Progenitor cell of endocrine pancreas (in vitro differentiated cells): ENCODE data around the gene DPEP2. TPM values are rescaled to one million over a fixed set of nuclear protein-coding genes. Genes with fewer than 3 reads are reported as not detected.
"Not testable (repeated sequence)": the region's sequence is repeated elsewhere in the genome, so short reads cannot be mapped to it uniquely, and the experiment has no call there.

Experiments used
- DNase-seq: peaks from one replicate; pipeline ENCODE4 v3.0.0; 2021; ENCODE audit warnings: low spot score; ENCODE audit not compliant: unreplicated experiment
- H3K27ac Mint-ChIP-seq: 2 replicates; pipeline ENCODE4 v1.8.0; 2021; ENCODE audit warnings: mild to moderate bottlenecking, moderate library complexity, mixed read lengths
- H3K27me3 Mint-ChIP-seq: 2 replicates; pipeline ENCODE4 v1.8.0; 2021; ENCODE audit warnings: mixed read lengths
- H3K36me3 Mint-ChIP-seq: 2 replicates; pipeline ENCODE4 v1.8.0; 2022; ENCODE audit warnings: mixed read lengths; ENCODE audit not compliant: insufficient read depth
- H3K4me1 Mint-ChIP-seq: 2 replicates; pipeline ENCODE4 v1.8.0; 2021; ENCODE audit warnings: low read depth, mixed read lengths
- H3K4me3 Mint-ChIP-seq: 2 replicates; pipeline ENCODE4 v1.8.0; 2021; ENCODE audit warnings: low read depth, mild to moderate bottlenecking, moderate library complexity, mixed read lengths
- H3K9me3 Mint-ChIP-seq: 2 replicates; pipeline ENCODE4 v1.8.0; 2021; ENCODE audit warnings: low read depth, mixed read lengths
- total RNA-seq: library from RNA; stranded (reverse); gene quantifications from 2 replicates; pipeline ENCODE4 v1.2.1, GENCODE V29; 2021
- TF ChIP-seq, protein P1 (sequence below): fragments of 200-600 bp; sonication (generic); IDR thresholded peaks from one replicate; pipeline ENCODE4 v1.5.0; 2021; ENCODE audit warnings: antibody characterized with exemption, mild to moderate bottlenecking; ENCODE audit not compliant: unreplicated experiment

The DPEP2 gene
- total RNA-seq, 1 donor from 2014 or later: not detected

DNA sequence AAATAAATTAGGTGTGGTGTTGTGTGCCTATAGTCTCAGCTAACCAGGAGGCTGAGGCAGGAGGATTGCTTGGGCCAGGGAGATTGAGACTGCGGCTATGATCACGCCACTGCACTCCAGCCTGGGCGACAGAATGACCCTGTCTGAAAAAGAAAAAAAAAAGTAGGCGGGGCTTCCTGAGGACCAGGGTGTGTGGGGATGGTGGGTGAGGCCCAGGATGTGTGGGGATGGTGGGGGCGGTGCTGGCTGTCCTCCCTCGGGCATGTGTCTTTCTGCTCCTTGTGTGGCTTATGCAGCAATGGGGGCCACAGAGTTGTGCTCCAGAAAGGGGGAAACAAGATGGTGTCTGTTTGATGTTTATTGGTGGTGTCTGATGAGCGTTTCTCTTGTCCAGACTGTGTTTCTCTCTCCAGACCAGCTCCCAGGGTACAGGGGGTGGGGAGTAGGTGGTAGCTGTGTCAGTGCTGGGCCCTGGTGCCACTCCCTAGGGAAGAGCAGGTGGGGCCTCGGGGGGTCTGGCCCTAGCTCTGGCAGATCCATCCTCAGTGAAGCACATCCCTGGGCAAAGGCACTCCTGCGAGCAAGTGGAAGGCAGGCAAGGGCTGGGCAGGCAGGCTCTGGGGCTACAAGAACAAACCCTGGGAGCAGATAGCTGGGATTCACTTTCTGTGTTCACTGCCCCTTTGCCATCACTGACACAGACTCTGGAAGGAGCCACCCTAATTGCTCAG is 57.6 kb downstream of the DPEP2 start:
- H3K4me1 Mint-ChIP-seq: peaks cover 13% of the 10 kb centered on the region
- H3K4me3 Mint-ChIP-seq: no peak overlapping the region
- peaks cover 2% of the 10 kb centered on the region for H3K36me3 Mint-ChIP-seq
- no peaks in the 10 kb centered on the region for H3K9me3 Mint-ChIP-seq
- no peak overlapping the region for H3K27ac Mint-ChIP-seq
- no peak for DNase-seq
- TF ChIP-seq, protein P1, sequence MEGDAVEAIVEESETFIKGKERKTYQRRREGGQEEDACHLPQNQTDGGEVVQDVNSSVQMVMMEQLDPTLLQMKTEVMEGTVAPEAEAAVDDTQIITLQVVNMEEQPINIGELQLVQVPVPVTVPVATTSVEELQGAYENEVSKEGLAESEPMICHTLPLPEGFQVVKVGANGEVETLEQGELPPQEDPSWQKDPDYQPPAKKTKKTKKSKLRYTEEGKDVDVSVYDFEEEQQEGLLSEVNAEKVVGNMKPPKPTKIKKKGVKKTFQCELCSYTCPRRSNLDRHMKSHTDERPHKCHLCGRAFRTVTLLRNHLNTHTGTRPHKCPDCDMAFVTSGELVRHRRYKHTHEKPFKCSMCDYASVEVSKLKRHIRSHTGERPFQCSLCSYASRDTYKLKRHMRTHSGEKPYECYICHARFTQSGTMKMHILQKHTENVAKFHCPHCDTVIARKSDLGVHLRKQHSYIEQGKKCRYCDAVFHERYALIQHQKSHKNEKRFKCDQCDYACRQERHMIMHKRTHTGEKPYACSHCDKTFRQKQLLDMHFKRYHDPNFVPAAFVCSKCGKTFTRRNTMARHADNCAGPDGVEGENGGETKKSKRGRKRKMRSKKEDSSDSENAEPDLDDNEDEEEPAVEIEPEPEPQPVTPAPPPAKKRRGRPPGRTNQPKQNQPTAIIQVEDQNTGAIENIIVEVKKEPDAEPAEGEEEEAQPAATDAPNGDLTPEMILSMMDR: no peak
- H3K27me3 Mint-ChIP-seq: no peaks in the 10 kb centered on the region

DNA sequence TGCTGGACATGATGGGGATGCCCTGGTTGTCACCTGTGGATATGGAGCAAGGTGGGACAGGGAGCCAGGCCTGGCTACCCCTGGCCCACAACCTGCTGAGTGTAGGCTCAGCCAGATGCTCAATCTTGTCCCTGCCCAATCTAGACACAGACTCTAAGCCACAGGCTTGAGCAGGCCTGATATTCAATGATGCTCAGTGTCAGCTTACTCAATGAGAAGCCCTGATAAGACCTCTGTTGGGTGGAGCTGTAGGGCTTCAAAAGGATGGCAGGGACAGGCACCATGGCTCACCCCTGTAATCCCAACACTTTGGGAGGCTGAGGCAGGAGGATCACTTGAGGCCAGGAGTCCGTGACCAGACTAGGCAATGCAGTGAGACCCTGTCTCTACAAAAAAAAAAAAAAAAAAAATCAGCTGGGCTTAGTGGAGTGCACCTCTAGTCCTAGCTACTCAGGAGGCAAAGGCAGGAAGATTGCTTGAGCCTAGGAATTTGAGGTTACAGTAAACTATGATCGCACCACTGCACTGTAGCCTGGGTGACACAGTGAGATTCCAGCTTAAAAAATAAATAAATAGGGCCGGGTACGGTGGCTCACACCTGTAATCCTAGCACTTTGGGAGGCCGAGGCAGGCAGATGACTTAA is 58.7 kb downstream of the DPEP2 start:
- no peak for DNase-seq
- Mint-ChIP-seq H3K4me3 (no peak overlapping the region), H3K9me3 (no peaks in the 10 kb centered on the region), H3K27me3 (no peaks in the 10 kb centered on the region), H3K27ac (no peak overlapping the region), H3K36me3 (peaks cover 2% of the 10 kb centered on the region), H3K4me1 (peaks cover 13% of the 10 kb centered on the region)
- TF ChIP-seq, protein P1: no peak

DNA sequence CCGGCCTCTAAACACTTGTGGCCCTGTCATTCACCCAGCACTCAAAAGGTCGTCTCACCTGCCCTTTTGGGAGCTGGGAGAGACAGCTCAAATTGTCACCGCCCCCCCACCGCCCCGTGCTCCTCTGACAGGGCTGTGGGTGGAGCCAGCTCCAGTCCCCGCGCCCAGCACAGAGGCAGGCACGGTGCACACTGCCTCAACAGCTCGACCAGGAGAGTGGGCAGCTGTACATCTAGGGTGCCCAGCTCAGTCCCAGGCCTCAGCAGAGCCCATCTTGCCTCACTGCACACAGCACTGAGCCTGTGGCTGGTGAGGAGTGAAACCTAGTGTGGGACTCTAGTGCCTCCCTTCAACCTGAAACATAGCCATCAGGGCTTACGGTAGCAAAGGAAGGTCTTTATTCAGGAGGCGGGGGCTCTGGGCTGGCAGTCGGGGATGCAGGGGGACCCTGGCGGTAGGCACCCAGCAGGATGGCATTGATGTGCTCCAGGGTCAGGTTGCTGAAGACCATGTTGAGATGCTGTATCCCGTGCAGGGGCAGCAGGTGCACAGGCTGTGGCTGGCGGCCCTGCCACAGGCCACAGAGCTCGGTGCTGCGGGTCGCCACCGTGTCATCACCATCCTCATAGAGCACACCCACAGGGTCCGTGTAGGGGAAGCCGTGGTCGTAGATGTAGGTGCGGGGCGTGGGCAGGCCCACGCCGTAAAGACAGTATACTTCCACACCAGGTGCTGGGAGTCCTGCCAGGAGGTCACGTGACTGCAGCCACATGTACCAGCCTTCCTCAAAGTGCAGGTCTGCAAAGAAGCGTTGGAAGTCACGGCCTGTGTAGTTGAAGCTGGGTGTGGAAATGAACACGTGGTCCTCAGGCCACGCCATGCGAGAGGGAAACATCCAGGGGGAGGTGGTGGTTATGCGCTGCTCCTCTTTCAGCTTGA is 59.5 kb downstream of the DPEP2 start:
- peaks cover 3% of the 10 kb centered on the region for H3K36me3 Mint-ChIP-seq
- no peaks in the 10 kb centered on the region for H3K9me3 Mint-ChIP-seq

DNA sequence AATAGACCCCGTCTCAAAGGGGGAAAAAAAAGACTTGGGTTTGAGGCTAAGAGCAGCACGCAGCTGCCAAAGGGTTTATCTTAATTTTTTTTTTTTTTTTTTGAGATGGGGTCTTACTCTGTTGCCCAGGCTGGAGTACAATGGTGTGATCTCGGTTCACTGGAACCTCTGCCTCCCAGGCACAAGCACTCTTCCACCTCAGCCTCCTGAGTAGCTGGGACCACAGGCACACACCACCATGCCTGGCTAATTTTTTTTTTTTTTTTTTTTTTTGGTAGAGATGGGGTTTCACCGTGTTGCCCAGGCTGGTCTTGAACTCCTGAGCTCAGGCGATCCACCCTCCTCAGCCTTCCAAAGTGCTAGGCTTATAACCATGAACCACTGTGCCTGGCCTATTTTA is 61.6 kb downstream of the DPEP2 start:
- not testable (repeated sequence) for H3K36me3 Mint-ChIP-seq, H3K27me3 Mint-ChIP-seq, DNase-seq, H3K27ac Mint-ChIP-seq, H3K9me3 Mint-ChIP-seq
- H3K4me1 Mint-ChIP-seq: peaks cover 16% of the 10 kb centered on the region
- peak overlapping the region; percentile 96 for H3K4me3 Mint-ChIP-seq

More for the DNA sequence above, 59.5 kb downstream of the DPEP2 start:
- Mint-ChIP-seq H3K27ac (no peak overlapping the region), H3K4me3 (no peak overlapping the region), H3K27me3 (peaks cover 3% of the 10 kb centered on the region), H3K4me1 (peaks cover 19% of the 10 kb centered on the region)
- TF ChIP-seq, protein P1: no peak
- DNase-seq: no peak

Other genes with a start within 250 kb of the DPEP2 start
- gene RANBP10, start 192.9 kb downstream of the DPEP2 start, total RNA-seq: 33.5 and 34.1 TPM in 2 replicates
- gene TSNAXIP1, start 192.6 kb downstream of the DPEP2 start, total RNA-seq: 12.3 and 14.5 TPM in 2 replicates
- 28.6 and 32.0 TPM in 2 replicates for gene THAP11, start 157.2 kb downstream of the DPEP2 start, total RNA-seq
- gene NUTF2, start 152.6 kb downstream of the DPEP2 start, total RNA-seq: 167 and 177 TPM in 2 replicates
- gene CENPT, start 151.8 kb downstream of the DPEP2 start, total RNA-seq: 76.2 and 80.6 TPM in 2 replicates
- gene EDC4, start 126.4 kb downstream of the DPEP2 start, total RNA-seq: 96.8 and 110 TPM in 2 replicates
- gene NRN1L, start 114.6 kb downstream of the DPEP2 start, total RNA-seq: not detected in 2 replicates
- gene PSKH1, start 106.2 kb downstream of the DPEP2 start, total RNA-seq: 42.8 and 45.0 TPM in 2 replicates
- 0.57 and 2.2 TPM in 2 replicates for gene CTRL, start 67.6 kb downstream of the DPEP2 start, total RNA-seq
- 9.8 and 10.6 TPM in 2 replicates for gene PSMB10, start 62.6 kb downstream of the DPEP2 start, total RNA-seq
- 31.9 and 32.1 TPM in 2 replicates for gene LCAT, start 55.4 kb downstream of the DPEP2 start, total RNA-seq
- 74.3 and 75.6 TPM in 2 replicates for gene SLC12A4, start 30.8 kb downstream of the DPEP2 start, total RNA-seq
- gene DPEP3, start 19.0 kb downstream of the DPEP2 start, total RNA-seq: not detected in 2 replicates
- gene DPEP2NB, start 16.4 kb upstream of the DPEP2 start, total RNA-seq: not detected in 2 replicates
- gene DDX28, start 23.7 kb upstream of the DPEP2 start, total RNA-seq: 9.5 and 10.4 TPM in 2 replicates
- 18.8 and 21.2 TPM in 2 replicates for gene DUS2, start 23.8 kb upstream of the DPEP2 start, total RNA-seq
- 48.7 and 51.8 TPM in 2 replicates for gene NFATC3, start 85.9 kb upstream of the DPEP2 start, total RNA-seq
- gene ESRP2, start 236.6 kb upstream of the DPEP2 start, total RNA-seq: 82.3 and 88.6 TPM in 2 replicates
- gene PLA2G15, start 245.9 kb upstream of the DPEP2 start, total RNA-seq: 18.8 and 20.9 TPM in 2 replicates